Measurements from ENCODE around the gene ADGRD1.

ADGRD1 gene

GRCh38 chr12:130956009-130956408, 2.3 kb downstream of the ADGRD1 start:
- Histone ChIP-seq H3K79me2 (ENCODE audit: control insufficient read depth, low read length) (no peaks in the 10 kb centered on the region), H3K36me3 (ENCODE audit: control insufficient read depth, low read length) (no peaks in the 10 kb centered on the region), H3K4me3 (ENCODE audit: low read length) (no peak overlapping the region), H3F3A (ENCODE audit: control insufficient read depth, insufficient read depth) (0 out of 2 replicates have a peak, but pooled peaks cover 6% of the 10 kb centered on the region), H3K27me3 (ENCODE audit: control insufficient read depth, low read length) (no peaks in the 10 kb centered on the region), H3K27ac (ENCODE audit: low read depth, low read length) (no peak overlapping the region), H4K20me1 (ENCODE audit: control insufficient read depth, insufficient read depth, low read depth, low read length) (no peaks in the 10 kb centered on the region), H3K9me3 (ENCODE audit: control insufficient read depth, insufficient read depth, low read length) (no peaks in the 10 kb centered on the region), H3K4me2 (ENCODE audit: low read length) (no peak overlapping the region), H3K9me2 (replicated peaks; ENCODE audit: control insufficient read depth, low read length) (no peaks in the 10 kb centered on the region), H3K4me1 (ENCODE audit: control insufficient read depth, low read length) (peaks cover 24% of the 10 kb centered on the region)
- TF ChIP-seq EZH2phosphoT487 (IDR thresholded peaks at IDR 0.05; ENCODE audit: borderline replicate concordance, low read length) (no peak), CTCF (IDR thresholded peaks at IDR 0.05; ENCODE audit: low read depth, low read length, poor library complexity, severe bottlenecking) (no peak)

- TF ChIP-seq EZH2phosphoT487 (IDR thresholded peaks at IDR 0.05; ENCODE audit: borderline replicate concordance, low read length) (no peak), CTCF (IDR thresholded peaks at IDR 0.05; ENCODE audit: low read depth, low read length, poor library complexity, severe bottlenecking) (no peak)
- H3K4me3 ChIP-seq (ENCODE audit: low read length): no peak overlapping the region
- H3K4me2 ChIP-seq (ENCODE audit: low read length): no peak overlapping the region
Measured at GRCh38 chr12:130956456-130957303, 3.0 kb downstream of the ADGRD1 start.

GRCh38 chr12:130957304-130957621, 3.6 kb downstream of the ADGRD1 start:
- H3K9me3 ChIP-seq (ENCODE audit: control insufficient read depth, insufficient read depth, low read length): no peaks in the 10 kb centered on the region
- no peaks in the 10 kb centered on the region for H3K36me3 ChIP-seq (ENCODE audit: control insufficient read depth, low read length)
- H3K9me2 ChIP-seq (replicated peaks; ENCODE audit: control insufficient read depth, low read length): no peaks in the 10 kb centered on the region
- no peak overlapping the region for H3K27ac ChIP-seq (ENCODE audit: low read depth, low read length)
- 0 out of 2 replicates have a peak, but pooled peaks cover 6% of the 10 kb centered on the region for H3F3A ChIP-seq (ENCODE audit: control insufficient read depth, insufficient read depth)
- no peak for TF ChIP-seq EZH2phosphoT487 (IDR thresholded peaks at IDR 0.05; ENCODE audit: borderline replicate concordance, low read length)
- TF ChIP-seq CTCF (IDR thresholded peaks at IDR 0.05; ENCODE audit: low read depth, low read length, poor library complexity, severe bottlenecking): no peak
- no peaks in the 10 kb centered on the region for H3K27me3 ChIP-seq (ENCODE audit: control insufficient read depth, low read length)
- no peak overlapping the region for H3K4me3 ChIP-seq (ENCODE audit: low read length)
- no peak overlapping the region for H3K4me2 ChIP-seq (ENCODE audit: low read length)
- H4K20me1 ChIP-seq (ENCODE audit: control insufficient read depth, insufficient read depth, low read depth, low read length): no peaks in the 10 kb centered on the region
- H3K79me2 ChIP-seq (ENCODE audit: control insufficient read depth, low read length): no peaks in the 10 kb centered on the region
- peaks cover 36% of the 10 kb centered on the region for H3K4me1 ChIP-seq (ENCODE audit: control insufficient read depth, low read length)

More at GRCh38 chr12:130956456-130957303, 3.0 kb downstream of the ADGRD1 start:
- H3K27ac ChIP-seq (ENCODE audit: low read depth, low read length): no peak overlapping the region
- no peaks in the 10 kb centered on the region for H3K27me3 ChIP-seq (ENCODE audit: control insufficient read depth, low read length)
- H4K20me1 ChIP-seq (ENCODE audit: control insufficient read depth, insufficient read depth, low read depth, low read length): no peaks in the 10 kb centered on the region
- no peaks in the 10 kb centered on the region for H3K9me2 ChIP-seq (replicated peaks; ENCODE audit: control insufficient read depth, low read length)
- H3F3A ChIP-seq (ENCODE audit: control insufficient read depth, insufficient read depth): 0 out of 2 replicates have a peak, but pooled peaks cover 6% of the 10 kb centered on the region
- H3K36me3 ChIP-seq (ENCODE audit: control insufficient read depth, low read length): no peaks in the 10 kb centered on the region
- H3K4me1 ChIP-seq (ENCODE audit: control insufficient read depth, low read length): peaks cover 30% of the 10 kb centered on the region
- no peaks in the 10 kb centered on the region for H3K79me2 ChIP-seq (ENCODE audit: control insufficient read depth, low read length)
- H3K9me3 ChIP-seq (ENCODE audit: control insufficient read depth, insufficient read depth, low read length): no peaks in the 10 kb centered on the region
